Gastrocnemius medialis (tissue), 4 donors: ENCODE results near the gene CYTH1.

Source experiments
- CTCF ChIP-seq, 5 experiments: fragments of 450-650 bp in 3 of 5; fragments of 200-600 bp in 2 of 5; sonication (generic) in 2 of 5; IDR thresholded peaks in 4 of 5; conservative IDR thresholded peaks in 1 of 5; 1 replicate in 4 of 5; 2 replicates in 1 of 5; pipeline ENCODE4 v1.5.1; 2016 to 2019; ENCODE audit warnings: antibody characterized with exemption in 5 of 5, mild to moderate bottlenecking in 3 of 5, moderate library complexity in 3 of 5
- POLR2A ChIP-seq, 2 donors: fragments of 450-650 bp; IDR thresholded peaks; one replicate each; pipeline ENCODE4 v1.6.1; 2017; ENCODE audit warnings: antibody characterized with exemption in 2 of 2, mild to moderate bottlenecking in 2 of 2, moderate library complexity in 2 of 2

- TF ChIP-seq CTCF (IDR thresholded peaks at IDR 0.05 in 4 of 5, conservative IDR thresholded peaks at IDR 0.05 in 1 of 5) (no peak), POLR2A (IDR thresholded peaks at IDR 0.05) (no peak)
These were observed 52.4 kb downstream of the CYTH1 start for GRCh38 chr17:78729641-78730040.
